NCI-H1436 (cell line): ENCODE measurements around the gene B4GALNT1.
A peak's percentile ranks its signal among the peaks of the same experiment; 100 is the strongest.
"Not testable (repeated sequence)": the region's sequence is repeated elsewhere in the genome, so short reads cannot be mapped to it uniquely, and the experiment has no call there.

Source experiments
- DNase-seq: peaks from one replicate; lab custom pipeline; 2025; lab: John Stamatoyannopoulos, UW

B4GALNT1 gene

DNA sequence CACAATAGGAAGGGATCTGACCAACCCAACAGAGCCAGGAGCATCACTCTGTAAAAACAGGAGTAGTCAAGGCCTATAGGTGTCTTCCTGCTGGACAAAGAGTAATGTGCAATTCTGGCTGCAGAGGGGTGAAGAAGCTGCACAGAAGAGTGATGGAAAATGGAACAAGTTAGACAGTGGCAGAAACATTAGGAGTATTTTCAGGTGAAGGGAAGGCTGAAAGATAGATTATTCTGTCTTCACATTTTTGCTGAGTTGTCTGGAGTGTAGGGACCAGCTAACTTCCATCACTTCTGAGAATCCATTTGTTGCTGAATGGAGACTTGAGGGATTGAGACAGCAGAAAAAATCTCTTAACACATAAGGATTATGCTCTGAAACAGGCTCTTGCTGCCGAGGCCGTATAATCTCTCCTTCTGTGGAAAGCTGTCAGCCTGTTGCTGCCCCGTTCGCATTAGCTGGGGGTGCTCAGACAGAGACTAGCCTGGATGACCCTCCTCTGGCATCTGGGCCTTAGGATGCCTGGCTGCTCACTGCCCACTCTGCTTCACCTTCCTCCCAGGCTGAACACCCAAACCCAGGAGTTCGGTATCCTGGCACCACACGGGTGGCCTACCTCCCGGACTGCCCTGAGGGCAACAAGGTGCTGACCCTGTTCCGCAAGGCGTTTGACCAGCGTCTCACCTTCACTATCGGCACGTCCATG, 24.9 kb downstream of the B4GALNT1 start:
- DNase-seq: no peak

DNA sequence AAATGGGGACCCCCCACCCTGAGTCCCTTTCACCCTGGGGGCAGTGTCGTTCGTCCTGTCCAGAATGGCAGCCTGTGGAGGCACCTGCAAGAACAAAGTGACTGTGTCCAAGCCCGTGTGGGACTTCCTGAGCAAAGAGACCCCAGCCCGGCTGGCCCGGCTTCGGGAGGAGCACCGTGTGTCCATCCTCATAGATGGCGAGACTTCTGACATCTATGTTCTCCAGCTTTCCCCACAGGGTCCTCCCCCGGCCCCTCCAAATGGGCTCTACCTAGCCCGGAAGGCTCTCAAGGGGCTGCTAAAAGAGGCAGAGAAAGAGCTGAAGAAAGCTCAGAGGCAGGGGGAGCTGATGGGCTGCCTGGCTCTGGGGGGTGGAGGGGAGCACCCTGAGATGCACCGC, 26.2 kb downstream of the B4GALNT1 start:
- no peak for DNase-seq

DNA sequence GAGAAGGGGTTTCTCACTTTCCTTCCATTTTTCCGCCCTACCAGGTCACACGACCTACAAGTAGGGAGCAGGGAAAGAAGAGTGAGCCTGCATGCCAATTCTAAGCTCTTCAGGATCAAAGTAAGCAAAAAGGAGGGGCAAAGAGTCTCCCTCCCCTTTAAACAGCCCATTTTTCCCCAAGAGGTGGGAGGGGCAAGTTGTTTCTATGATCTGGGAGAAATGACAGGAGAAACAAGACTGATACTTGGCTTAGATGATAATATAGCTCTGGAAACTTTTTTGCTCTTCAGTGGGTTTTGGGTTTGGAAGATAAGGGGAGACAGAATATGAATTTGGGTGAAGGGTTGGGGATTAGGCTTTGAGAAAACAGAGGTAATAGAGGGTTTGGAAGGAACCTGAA, 26.6 kb downstream of the B4GALNT1 start:
- DNase-seq: no peak

DNA sequence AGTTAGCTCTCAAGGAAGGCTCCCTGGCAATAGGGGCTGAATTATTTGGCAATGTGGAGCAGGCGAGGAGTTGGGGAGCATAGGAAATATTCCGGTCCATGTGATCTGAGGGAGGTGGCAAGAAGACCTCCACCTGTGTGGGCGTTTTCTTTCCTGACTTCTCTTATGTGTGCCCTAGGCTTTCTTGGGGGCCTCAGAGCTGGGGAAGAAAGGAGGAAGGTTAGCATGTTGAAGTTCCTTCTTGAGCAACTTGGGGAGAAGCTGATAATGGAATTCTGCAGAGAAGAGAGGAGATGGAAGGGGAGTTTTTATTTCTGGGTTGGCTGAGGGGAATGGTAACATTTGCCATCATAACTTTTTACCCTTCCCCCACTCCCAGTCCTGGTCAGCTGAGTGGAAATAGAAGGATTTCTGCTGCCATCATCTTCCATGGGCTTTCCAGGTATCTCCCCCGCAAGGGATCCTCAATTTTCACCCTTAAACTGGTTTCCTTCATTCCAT, 27.1 kb downstream of the B4GALNT1 start:
- DNase-seq: no peak

DNA sequence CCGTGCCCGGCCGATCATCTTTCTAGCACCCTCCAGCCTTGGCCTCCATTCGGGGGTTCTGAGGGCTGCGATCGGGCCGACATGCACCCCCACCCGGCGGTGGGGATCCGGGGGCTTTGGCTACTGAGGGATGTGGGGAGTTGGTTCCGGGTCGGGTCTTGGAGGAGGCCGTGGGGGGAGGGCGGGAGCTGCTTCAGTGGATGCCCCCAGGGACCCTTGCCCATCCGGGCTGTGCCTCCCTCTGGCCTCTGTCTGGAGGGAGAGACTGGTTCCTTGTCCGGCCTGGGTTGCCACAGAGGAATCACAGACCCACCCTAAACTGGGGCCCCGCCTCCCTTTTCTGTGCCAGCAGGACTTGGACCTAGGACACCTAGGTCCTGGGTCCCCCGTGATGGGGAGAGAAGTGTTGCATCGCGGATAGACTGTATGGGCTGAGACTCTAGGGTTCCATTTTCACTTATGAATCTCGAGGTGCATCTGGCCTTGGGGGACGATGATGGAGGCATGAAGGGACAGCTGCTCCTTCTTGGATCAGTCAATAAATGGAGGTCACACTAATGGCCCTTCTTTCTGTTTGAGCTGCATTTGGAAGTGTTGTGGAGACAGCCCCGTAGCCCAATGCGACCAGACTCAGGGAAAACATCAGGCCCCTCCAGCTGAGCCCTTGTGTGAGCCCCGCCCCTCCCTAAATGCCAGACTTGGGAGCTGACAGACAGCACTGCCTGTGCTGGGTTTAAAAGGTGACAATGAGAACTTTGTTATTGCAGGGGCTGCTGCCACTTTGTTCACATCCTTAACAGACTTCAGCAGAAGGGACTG, 27.8 kb downstream of the B4GALNT1 start:
- DNase-seq: no peak

DNA sequence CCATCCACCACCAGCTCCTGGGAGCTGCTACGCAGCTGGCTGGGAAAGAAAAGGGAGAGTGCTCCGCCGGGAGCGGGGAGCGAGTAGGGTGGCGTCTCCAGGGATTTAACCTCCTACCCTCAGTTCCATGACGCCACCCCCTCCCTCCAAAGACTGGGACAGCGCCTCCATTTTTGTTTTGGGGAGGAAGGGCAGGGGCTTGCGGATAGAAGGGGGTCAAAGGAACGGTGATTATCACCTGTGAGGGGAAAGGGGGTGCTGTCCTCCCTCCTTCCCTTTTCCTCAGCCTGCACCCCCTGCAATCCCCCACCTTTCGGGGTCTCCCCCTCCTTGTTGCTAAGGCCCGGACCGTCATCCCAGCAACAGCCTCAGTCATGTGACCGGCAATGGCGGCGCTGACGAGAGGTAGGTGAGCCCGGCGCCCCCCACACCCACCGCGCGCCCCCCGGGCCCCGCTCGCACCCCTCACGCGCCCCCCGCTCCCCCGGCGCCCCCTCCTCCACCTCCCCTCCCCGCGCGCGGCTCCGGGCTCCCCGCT, 28.5 kb downstream of the B4GALNT1 start, which contains the start of gene DTX3:
DTX3 (plus strand) TSS at position 371 of the 538 bp plus-strand sequence. CDS start 1,694 bp downstream, outside the sequence.
- DNase-seq: peak; percentile 73

DNA sequence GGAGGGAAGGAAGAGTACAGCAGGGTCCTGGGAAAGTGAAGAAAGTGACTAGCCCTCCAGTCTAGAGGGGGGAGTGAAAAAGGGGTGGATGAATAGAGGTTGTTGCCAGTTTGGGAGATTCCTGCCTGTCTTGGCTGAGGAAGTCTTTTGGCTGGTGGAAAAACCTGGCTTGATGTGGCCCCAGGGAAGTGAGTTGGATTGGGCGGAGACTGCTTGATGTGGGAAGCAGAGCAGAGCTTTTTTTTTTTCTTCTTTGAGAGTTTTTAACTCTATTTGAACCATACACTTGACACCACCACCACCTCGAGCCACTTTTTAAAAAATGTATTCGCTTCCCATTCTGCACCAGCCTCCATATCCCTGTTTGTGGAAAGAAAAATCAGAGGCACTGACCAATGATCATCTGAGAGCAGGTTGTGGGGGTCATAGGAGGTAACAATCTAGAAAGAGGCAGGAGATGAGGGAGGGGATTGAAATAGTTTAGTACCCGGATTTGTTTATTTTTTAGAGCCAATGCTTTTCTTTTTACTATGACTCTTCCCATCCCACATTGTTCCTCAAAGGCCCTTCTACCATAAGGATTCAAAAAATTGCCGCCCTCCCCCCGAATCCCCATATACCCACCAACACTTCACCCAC, 29.1 kb downstream of the B4GALNT1 start:
- no peak for DNase-seq

DNA sequence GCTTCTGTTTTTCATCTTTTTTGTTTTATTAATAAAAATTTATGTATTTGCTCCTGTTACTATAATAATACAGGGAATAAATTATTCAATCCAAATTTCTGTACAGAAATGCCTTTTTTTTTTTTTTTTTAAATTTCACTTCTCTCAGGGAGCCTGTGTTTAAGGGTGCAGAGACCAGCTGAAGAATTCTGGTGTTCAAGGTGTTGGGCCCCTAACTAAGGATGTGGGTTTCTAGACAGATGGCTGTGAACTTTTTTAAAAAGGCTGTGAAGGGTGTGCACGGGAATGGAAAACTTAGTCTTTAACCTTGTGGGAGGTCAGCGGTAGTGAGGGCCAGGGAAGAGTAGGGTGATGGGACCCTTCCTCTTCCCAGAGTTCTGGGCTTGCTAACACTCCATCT, 29.7 kb downstream of the B4GALNT1 start:
- no peak for DNase-seq

DNA sequence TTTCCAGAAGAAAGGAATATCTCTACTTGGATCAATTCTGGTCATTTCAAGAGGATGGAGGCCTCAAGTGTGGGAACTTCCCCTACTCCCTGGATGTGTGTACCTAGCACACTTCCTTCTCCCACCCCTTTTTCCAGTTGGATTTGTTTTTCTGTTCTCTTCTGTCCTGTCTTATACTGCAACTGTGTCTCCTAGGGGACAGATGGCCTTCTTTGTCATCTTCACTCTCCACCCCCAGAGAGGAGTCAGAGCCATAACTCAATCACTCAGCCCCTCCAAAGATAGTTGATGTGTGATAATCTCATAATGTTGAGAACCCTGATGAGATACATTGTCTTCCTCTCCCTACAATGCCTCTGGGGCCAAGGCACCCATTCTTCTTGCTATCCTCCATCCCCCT, 30.5 kb downstream of the B4GALNT1 start:
- no peak for DNase-seq

DNA sequence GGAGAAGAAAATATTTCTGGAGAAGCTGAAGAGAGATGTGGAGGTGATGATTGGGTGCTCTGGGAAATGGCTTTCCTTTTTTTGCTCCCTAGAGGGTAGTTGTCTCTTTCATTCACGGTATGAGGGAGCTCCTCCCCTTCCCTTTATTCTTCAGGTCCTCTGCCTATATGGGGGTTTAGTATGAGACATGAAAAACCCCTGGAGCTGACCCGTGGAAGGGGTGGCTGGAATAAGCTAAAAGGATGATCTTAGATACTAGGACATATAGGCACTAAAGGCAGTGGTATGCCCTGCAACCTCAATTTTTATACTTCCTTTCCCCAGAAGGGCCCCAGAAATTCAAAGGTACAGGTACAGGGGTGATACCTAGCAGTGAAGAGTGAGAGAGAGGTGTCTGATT, 32.6 kb downstream of the B4GALNT1 start:
- no peak for DNase-seq

DNA sequence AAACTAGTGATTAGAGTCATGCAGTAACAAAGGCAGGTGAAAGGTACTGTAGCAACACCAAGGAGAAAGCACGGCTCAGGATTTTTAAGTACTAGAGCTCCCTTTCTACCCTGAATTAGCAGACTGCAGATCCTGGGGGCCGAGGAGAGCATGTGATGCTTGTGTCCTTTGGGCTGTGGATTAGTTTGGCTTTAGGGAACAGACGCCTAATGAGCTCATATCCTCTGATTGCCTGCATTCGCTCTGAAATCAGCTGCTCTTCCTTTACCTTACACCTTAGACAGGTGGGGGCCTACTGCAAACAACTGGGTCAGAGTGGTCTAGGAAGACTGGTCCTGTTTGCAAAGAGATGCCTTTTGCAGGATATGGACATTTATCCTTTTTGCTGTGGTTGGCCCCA, 39.8 kb downstream of the B4GALNT1 start:
- DNase-seq: no peak

DNA sequence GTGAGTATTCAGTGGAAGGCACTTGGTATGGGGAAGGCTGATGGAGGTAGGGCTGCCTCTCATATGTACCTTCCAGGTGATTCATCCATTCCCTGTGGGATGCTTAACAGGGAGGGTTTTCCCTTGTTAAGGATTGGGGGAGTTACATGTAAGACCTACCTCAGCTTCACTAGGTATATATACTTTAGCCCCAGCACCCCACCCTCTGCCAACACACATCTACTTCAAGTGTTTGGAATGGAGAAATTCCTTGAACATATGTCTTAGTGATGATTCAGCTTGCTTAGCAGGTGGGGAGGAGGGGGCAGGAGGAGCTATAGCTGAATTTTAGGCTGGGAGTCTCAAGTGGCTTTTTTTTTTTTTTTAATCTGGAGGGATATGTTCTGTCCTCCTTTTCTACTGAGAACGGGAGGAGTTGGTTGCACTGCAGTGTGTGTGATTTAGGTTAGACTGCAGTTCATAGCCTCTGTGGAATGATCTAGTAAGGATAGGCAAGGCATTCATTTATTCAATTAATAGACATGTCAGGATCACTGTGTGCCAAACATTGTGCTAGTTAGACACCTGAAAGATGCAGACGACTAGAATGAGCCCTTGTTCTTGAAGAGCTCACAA, 40.3 kb downstream of the B4GALNT1 start:
- no peak for DNase-seq

DNA sequence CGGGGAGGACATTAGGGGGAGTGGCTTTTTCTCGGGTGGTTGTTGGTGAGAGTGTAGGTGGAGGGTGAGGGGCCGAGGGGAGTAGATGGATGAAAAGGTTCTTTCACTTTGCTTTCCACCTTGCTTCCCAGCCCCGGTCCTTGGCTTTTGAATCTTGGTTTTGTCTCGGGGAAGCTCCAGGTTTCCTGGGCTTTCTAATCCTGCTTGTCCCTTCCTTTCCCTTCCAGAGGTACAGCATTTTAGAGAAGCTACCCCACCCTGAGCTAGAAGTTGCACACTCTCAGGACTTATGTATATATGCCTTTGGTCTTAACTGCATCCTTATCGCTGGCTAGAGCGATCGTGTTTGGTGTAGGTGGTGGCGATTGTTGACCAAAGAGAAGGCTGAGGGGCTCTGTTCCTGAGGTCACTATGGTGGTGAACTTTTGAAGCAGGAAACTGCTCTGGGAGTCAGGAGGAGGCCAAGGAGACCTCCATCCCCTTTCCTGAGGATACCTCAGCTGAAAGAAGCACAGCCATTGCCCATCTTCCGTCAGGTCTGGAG, 41.1 kb downstream of the B4GALNT1 start:
- no peak for DNase-seq

DNA sequence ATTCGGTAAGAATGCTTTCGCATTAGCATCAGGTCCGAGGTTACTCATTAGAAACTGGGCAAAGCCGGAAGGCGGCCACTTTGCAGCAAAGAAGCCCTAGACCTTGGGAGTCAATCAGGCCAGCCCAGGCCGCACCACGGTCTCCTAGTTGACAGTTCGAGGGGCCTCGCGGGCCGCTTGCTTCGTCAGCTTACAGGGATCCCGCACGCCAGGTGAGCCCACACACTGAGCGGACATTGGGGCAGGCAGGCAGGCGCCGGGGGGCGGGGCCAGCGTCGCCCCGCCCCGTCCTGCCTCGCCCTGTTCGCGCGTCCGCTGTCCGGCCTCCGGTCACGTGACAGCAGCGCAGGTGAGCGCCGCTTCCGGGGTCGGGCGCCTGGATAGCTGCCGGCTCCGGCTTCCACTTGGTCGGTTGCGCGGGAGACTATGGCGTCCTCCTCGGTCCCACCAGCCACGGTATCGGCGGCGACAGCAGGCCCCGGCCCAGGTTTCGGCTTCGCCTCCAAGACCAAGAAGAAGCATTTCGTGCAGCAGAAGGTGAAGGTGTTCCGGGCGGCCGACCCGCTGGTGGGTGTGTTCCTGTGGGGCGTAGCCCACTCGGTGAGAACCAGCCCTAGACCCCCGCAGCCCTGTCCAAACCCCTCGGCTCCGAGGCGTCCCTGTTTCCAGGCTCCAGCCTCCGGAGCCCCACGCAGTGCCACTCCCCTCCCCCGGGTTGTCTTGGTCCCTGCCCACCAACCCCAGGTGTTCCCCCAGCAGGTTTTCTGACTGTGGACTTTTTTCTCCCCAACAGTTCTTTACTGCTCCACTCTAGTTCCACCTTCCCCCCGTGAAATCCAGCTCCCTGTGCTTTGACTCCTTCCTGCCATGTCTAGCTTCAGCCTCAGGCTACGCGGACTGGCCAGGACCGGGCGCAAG, 41.9 kb downstream of the B4GALNT1 start, which contains the start of gene PIP4K2C:
PIP4K2C (plus strand) TSS at position 329 of the 918 bp plus-strand sequence; CDS start at position 427, 98 bp downstream.
- peak; percentile 81 for DNase-seq

DNA sequence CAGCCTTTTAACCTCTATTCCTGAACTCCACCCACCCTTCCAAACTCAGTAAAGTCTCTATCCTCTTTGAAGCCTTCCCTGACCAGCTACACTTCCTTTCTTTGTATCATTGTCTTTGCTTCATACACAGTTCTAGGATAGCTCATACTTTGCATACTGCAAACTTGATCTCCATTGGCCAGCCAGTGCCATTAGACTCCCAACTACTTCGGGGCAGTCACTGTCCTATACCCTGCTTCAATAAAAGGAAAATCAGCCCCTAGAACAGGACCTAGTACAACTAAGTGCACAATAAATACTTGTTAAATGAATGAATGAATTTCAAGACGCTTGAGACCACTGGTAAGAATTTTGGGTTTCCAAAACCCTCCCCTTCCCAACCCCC, 42.5 kb downstream of the B4GALNT1 start:
- no peak for DNase-seq

DNA sequence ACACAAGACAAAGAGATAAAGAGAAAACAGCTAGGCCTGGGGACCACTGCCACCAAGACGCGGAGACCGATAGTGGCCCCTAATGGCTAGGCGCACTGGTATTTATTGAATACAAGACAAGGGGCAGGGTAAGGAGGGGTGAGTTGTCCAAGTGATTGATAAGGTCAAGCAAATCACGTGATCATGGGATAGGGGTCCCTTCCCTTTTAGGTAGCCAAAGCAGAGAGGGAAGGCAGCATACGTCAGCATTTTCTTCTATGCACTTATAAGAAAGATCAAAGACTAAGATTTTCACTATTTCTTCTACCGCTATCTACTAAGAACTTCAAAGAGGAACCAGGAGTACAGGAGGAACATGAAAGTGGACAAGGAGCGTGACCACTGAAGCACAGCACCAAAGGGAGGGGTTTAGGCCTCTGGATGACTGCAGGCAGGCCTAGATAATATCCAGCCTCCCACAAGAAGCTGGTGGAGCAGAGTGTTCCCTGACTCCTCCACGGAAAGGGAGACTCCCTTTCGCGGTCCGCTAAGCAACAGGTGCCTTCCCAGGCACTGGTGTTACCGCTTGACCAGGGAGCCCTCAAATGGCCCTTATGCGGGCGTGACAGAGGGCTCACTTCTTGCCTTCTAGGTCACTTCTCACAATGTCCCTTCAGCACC, 43.9 kb downstream of the B4GALNT1 start:
- not testable (repeated sequence) for DNase-seq

DNA sequence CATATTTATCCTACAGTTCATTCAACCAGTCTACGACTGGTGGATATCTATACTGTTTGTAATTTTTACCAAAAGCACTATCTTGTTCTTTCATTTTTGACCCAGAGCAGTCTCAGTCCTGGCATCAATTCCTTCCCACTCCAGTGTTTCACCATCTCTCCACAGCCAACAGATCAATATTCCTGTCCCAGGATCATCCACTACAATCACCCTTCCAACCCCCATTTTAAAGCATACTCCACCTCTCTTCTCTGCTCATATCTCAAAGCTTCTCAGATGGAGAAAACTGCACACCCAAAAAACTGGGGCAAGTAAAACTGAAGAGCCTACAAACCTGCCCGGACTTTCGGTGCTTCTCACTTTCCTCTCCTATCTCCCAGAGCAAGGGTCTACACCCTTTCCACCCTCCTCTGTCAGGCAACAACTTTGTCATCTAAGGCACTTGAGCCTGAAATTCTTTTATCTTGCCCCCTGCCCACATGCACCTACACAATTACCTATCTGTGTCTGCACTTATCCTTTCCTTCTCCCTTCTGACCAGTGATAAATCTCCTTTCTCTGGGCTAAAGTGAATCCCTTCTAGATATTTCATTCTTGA, 46.1 kb downstream of the B4GALNT1 start:
- no peak for DNase-seq

DNA sequence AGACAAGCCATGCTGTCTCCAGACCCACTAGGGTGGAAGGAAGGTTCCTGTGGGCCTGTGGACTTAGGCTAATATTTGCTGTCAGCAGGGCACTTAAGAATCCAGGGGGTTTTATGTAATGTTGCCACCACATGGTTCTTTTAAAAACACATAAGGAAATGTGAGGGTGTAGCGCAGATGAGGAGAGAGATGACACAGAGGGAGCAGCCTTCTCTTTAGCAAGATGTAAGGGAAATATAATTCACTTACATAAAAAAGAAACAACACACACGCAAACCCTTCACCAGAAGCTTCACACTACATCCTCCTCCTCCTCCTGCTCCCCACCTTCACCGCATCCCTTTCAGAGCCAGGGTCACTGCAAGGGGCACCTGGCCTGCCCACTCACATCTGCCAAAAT, 46.9 kb downstream of the B4GALNT1 start:
- no peak for DNase-seq

DNA sequence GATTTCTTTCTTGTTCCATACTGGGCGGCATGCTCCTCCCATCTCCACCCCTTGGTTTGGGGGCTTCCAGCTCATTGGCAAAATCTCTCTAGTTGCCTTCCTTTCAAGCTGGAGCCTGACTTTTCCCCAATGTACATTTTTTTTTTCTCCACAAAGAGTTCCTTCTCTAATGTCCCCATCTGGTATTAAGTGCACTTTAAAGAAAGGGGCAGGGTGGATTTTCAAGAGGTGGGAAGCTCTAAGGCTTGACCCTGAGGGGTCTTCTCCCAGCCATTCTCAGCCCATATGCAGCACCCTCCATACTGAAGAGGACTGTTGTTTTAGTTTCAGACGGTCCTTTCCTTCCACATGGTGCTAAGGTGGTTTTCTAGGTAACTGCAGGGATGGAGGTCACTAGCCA, 47.8 kb downstream of the B4GALNT1 start:
- DNase-seq: no peak

DNA sequence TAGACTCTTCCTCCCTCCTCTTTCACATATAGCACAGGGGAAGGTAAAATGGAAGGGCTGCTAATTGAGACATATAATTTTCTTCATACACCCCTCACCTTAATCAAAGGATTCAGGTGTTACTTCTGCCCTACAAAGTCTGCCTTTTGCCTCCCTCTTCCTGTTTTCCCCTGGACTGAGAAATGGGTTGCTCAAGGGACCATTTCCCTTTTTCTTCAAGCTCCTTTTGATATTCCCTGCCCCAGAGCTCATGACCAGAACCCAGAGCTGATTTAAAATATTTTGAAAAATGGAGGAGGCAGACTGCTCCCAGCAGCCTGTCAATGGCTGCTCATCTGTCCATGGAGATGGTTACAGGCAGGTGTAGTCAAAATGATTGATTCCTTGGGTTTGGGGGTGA, 48.3 kb downstream of the B4GALNT1 start:
- DNase-seq: no peak
